A673 (cell line): ENCODE results near the gene RPL39L.

Experiments used
- EZH2 ChIP-seq: fragments of 200-600 bp; sonication (generic); IDR thresholded peaks from 2 replicates; pipeline ENCODE4 v1.6.1; 2017; ENCODE audit warnings: borderline replicate concordance, low read depth, mild to moderate bottlenecking, mixed read lengths, antibody characterized with exemption, low read length; ENCODE audit not compliant: poor library complexity, severe bottlenecking
- TF ChIP-seq, protein P1 (sequence below): fragments of 300-800, 200-600 bp; sonication (generic); conservative IDR thresholded peaks from 2 replicates; pipeline ENCODE4 v1.5.1; 2017; ENCODE audit warnings: low read depth, mild to moderate bottlenecking, antibody characterized with exemption, low read length, moderate library complexity, mixed read lengths

DNA sequence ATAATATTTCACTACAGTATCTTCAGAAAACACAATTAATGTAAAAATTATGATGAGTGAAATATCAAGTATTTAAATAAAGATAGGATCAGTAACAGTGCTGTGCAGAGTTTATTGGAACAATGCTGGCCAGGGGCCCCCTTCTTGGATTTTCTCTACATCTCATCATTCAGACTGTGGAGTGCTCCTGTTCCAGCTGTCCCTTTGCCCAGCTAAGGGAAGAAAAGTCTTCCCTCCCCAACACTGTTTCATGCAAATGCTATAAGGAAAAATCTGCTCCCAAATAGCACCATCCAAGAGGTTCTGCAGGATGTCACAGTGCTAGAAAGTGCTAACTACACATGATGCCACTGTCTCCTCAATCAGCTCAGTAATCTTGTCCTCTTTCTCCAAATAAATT, 64.5 kb downstream of the RPL39L start:
- TF ChIP-seq, protein P1, sequence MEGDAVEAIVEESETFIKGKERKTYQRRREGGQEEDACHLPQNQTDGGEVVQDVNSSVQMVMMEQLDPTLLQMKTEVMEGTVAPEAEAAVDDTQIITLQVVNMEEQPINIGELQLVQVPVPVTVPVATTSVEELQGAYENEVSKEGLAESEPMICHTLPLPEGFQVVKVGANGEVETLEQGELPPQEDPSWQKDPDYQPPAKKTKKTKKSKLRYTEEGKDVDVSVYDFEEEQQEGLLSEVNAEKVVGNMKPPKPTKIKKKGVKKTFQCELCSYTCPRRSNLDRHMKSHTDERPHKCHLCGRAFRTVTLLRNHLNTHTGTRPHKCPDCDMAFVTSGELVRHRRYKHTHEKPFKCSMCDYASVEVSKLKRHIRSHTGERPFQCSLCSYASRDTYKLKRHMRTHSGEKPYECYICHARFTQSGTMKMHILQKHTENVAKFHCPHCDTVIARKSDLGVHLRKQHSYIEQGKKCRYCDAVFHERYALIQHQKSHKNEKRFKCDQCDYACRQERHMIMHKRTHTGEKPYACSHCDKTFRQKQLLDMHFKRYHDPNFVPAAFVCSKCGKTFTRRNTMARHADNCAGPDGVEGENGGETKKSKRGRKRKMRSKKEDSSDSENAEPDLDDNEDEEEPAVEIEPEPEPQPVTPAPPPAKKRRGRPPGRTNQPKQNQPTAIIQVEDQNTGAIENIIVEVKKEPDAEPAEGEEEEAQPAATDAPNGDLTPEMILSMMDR = no peak
- TF ChIP-seq EZH2 = no peak
